ENCODE measurements around the gene UST. TPM values are rescaled to one million over a fixed set of nuclear protein-coding genes. Genes with fewer than 3 reads are reported as not detected.

UST gene
- total RNA-seq, 1 donor from 2014 or later = 33.3 TPM

- Histone ChIP-seq H3K9ac (no peak overlapping the region), H3K27me3 (no peaks in the 10 kb centered on the region), H3K27ac (no peak overlapping the region), H3K9me3 (ENCODE audit: low read depth) (no peaks in the 10 kb centered on the region), H3K79me2 (ENCODE audit: low read depth) (peaks cover 14% of the 10 kb centered on the region), H3K4me1 (peaks cover 30% of the 10 kb centered on the region), H3K36me3 (no peaks in the 10 kb centered on the region), H4K20me1 (ENCODE audit: low read depth) (no peaks in the 10 kb centered on the region), H3K4me3 (no peak overlapping the region), H3F3A (ENCODE audit: low read depth) (peaks cover 28% of the 10 kb centered on the region), H2AFZ (replicated peaks) (no peak overlapping the region), H3K4me2 (no peak overlapping the region)
- DNase-seq (ENCODE audit: low spot score) = no peak
- Mint-ChIP-seq H3K36me3 (peaks cover 31% of the 10 kb centered on the region), H3K4me3 (no peak overlapping the region), H3K9me3 (no peaks in the 10 kb centered on the region), H3K27me3 (ENCODE audit: insufficient read depth, low read depth) (peaks cover 2% of the 10 kb centered on the region), H3K4me1 (peaks cover 50% of the 10 kb centered on the region), H3K27ac (no peak overlapping the region)
- TF ChIP-seq EZH2phosphoT487 (IDR thresholded peaks at IDR 0.05) (no peak), EZH2 (IDR thresholded peaks at IDR 0.05) (no peak), CTCF (IDR thresholded peaks at IDR 0.05) (no peak)
These were observed 217.6 kb downstream of the UST start for GRCh38 chr6:148964467-148964866.

GRCh38 chr6:148965287-148965686 lies 218.5 kb downstream of the UST start:
- H3K4me3 Mint-ChIP-seq = no peak overlapping the region
- Histone ChIP-seq H3F3A (ENCODE audit: low read depth) (peaks cover 35% of the 10 kb centered on the region), H4K20me1 (ENCODE audit: low read depth) (no peaks in the 10 kb centered on the region)

GRCh38 chr6:148967011-148967520 lies 220.2 kb downstream of the UST start:
- peak overlapping the region; percentile 78 for H3K27ac ChIP-seq
- no peak overlapping the region for H3K4me3 ChIP-seq
- H3K9me3 ChIP-seq (ENCODE audit: low read depth) = no peaks in the 10 kb centered on the region
- Mint-ChIP-seq H3K27me3 (ENCODE audit: insufficient read depth, low read depth) (peaks cover 10% of the 10 kb centered on the region), H3K36me3 (peaks cover 27% of the 10 kb centered on the region), H3K4me1 (peaks cover 67% of the 10 kb centered on the region), H3K4me3 (peak overlapping the region; percentile 35), H3K27ac (peak overlapping the region; percentile 62), H3K9me3 (no peaks in the 10 kb centered on the region)
- no peak for DNase-seq (ENCODE audit: low spot score)
- H3K79me2 ChIP-seq (ENCODE audit: low read depth) = peaks cover 14% of the 10 kb centered on the region
- H3K9ac ChIP-seq = no peak overlapping the region
- peaks cover 45% of the 10 kb centered on the region for H3K4me1 ChIP-seq
- no peaks in the 10 kb centered on the region for H4K20me1 ChIP-seq (ENCODE audit: low read depth)
- no peaks in the 10 kb centered on the region for H3K27me3 ChIP-seq
- H3K36me3 ChIP-seq = no peaks in the 10 kb centered on the region
- peak overlapping the region; percentile 67 for H3K4me2 ChIP-seq
- no peak overlapping the region for H2AFZ ChIP-seq (replicated peaks)
- peaks cover 39% of the 10 kb centered on the region for H3F3A ChIP-seq (ENCODE audit: low read depth)
- TF ChIP-seq CTCF (IDR thresholded peaks at IDR 0.05) = no peak
- no peak for TF ChIP-seq EZH2phosphoT487 (IDR thresholded peaks at IDR 0.05)
- TF ChIP-seq EZH2 (IDR thresholded peaks at IDR 0.05) = no peak

More at GRCh38 chr6:148965287-148965686, 218.5 kb downstream of the UST start:
- TF ChIP-seq CTCF (IDR thresholded peaks at IDR 0.05) = no peak
- no peak for TF ChIP-seq EZH2phosphoT487 (IDR thresholded peaks at IDR 0.05)
- no peak for TF ChIP-seq EZH2 (IDR thresholded peaks at IDR 0.05)
- Histone ChIP-seq H3K79me2 (ENCODE audit: low read depth) (peaks cover 14% of the 10 kb centered on the region), H3K4me2 (no peak overlapping the region), H3K27ac (peak overlapping the region; percentile 58), H3K4me1 (peaks cover 38% of the 10 kb centered on the region), H3K27me3 (no peaks in the 10 kb centered on the region), H3K4me3 (no peak overlapping the region), H3K9ac (no peak overlapping the region), H2AFZ (replicated peaks) (no peak overlapping the region), H3K9me3 (ENCODE audit: low read depth) (no peaks in the 10 kb centered on the region), H3K36me3 (no peaks in the 10 kb centered on the region)
- Mint-ChIP-seq H3K4me1 (peaks cover 55% of the 10 kb centered on the region), H3K27ac (no peak overlapping the region), H3K27me3 (ENCODE audit: insufficient read depth, low read depth) (peaks cover 5% of the 10 kb centered on the region), H3K36me3 (peaks cover 33% of the 10 kb centered on the region), H3K9me3 (no peaks in the 10 kb centered on the region)
- no peak for DNase-seq (ENCODE audit: low spot score)
